Occipital lobe (tissue), 2 donors: Measurements from ENCODE around the gene SLC39A1. TPM values are rescaled to one million over a fixed set of nuclear protein-coding genes. Genes with fewer than 3 reads are reported as not detected.
"Not testable (repeated sequence)": the region's sequence is repeated elsewhere in the genome, so short reads cannot be mapped to it uniquely, and the experiment has no call there.

Source experiments
- DNase-seq: peaks from one replicate; lab custom pipeline; 2025; lab: John Stamatoyannopoulos, UW
- total RNA-seq: library from RNA; depleted of rRNA; stranded (reverse); fragments of >200 nt; gene quantifications from one replicate; pipeline ENCODE4 v1.2.3, GENCODE V29; 2014

SLC39A1 gene, protein sequence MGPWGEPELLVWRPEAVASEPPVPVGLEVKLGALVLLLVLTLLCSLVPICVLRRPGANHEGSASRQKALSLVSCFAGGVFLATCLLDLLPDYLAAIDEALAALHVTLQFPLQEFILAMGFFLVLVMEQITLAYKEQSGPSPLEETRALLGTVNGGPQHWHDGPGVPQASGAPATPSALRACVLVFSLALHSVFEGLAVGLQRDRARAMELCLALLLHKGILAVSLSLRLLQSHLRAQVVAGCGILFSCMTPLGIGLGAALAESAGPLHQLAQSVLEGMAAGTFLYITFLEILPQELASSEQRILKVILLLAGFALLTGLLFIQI
- 30.9 TPM for total RNA-seq

DNA sequence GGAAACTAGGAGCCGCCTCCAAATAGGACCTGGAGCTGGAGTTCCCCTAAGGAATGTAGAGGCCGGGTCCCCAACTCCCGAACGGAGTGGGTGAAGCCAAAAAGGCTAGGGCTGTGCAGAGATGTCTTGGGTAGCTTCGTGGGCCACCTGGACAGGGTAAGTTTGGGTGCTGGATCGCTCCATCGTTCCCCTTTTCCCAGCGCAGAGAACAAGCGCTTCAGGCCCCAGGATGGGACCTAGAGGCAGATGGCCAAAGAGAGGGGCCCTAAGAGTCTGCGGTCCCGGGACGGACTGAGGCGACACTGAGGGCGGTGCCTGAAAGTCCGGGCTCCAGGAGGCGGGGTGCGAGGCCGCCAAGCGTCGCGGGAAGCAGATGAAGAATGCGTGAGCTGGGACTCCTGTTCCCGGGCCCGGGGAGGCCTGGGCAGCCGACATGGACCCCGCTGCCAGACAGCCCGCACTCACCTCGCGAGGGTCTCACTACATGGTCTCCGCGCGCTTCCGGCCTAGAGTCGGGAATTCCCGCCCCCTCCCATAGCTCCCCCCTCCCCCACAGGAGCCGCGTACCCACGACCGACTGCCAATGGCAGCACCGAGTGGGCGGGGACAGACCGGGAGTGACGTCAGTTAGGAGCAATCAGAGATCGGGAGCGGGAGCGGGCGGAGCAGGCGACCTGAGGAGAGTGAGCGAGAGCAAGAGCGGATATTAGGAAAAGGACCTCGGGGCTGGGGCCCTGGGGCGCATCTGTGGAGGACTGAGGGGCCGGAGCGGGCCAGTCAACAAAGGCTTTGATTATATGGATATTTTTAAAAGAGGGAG, at the start of gene SLC39A1:
Gene SLC39A1, minus strand, starts transcription at position 508 of the 820 bp plus-strand sequence. CDS start 822 bp downstream, outside the sequence.
- peak; percentile 98 for DNase-seq

- not testable (repeated sequence) for DNase-seq
These were observed 49.2 kb upstream of the SLC39A1 start for GRCh38 chr1:154012543-154012942.

DNA sequence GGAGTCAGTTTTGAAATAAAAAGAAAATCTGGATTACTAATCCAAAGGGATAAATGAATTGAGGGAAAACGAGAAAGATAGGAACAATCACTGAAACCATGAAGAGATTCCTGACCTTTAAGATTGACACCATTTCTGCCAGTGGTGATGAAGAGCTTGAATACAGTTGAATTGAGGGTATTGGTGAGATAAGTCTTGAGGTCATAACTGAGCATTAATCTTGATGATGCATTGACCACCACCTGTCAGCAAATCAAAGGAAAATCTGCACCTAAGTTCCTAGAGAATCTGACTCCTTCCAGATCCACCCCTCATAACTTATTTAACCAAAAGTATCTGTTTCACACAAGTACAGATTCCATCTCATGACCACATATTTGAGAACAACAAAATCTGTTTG, 48.8 kb upstream of the SLC39A1 start:
- DNase-seq, result no peak

DNA sequence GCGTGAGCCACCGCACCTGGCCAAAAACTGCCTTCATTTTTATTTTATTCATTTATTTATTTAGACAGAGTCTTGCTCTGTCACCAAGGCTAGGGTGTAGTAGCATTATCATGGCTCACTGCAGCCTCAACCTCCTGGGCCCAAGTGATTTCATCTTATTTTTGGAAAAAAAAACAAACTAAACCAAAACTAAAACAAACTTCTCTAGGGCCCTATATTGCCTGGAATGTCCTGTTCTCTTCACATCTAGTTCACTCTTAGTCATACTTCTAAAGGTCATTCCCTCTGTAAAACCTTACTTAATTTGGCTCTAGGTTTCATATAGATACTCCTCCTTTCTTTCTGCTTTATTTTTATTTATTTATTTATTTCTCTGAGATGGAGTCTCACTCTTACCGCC, 42.8 kb upstream of the SLC39A1 start:
- DNase-seq, result no peak

DNA sequence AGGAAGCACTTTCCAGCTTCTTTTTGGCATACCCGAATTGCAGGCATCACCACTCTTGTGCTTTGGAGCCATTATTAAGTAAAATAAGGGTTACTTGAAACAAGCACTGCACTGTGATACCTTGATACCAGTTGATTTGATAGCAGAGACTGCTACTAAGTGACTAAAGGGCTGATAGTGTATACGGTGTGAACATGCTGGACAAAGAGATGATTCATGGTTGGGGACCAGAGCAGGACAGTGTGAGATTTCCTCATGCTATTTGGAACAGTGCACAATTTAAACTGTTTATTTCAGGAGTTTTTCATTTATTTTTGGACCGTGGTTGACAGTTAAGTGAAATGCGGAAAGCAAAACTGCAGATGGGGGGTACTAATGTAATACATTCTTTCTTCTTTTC, 37.1 kb upstream of the SLC39A1 start:
- no peak for DNase-seq

DNA sequence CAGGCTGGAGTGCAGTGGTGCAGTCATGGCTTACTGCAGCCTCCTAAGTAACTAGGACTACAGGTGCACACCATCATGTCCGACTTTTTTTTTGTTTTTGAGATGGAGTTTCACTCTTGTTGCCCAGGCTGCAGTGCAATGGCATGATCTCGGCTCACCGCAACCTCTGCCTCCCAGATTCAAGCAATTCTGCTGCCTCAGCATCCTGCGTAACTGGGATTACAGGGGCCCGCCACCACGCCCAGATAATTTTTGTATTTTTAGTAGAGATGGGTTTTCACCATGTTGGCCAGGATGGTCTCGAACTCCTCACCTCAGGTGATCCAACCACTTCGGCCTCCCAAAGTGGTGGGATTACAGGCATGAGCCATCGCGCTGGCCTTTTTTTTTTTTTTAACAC, 33.5 kb upstream of the SLC39A1 start:
- not testable (repeated sequence) for DNase-seq

DNA sequence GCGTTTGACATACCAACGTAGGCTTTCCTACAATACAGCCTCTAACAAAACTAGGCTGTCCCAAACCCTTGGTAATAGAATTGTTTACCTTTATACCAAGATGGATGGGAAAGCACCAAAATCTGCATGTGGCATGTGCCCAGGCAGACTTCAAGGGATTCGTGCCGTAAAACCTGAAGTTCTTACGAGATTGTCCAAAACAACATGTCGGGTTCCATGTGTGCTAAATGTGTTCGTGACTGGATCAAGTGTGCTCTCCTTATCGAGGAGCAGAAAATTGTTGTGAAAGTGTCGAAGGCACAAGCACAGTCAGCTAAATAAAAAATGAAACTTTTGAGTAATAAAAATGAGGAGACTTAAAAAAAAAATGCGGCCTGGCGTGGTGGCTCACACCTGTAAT, 32.3 kb upstream of the SLC39A1 start:
- no peak for DNase-seq

DNA sequence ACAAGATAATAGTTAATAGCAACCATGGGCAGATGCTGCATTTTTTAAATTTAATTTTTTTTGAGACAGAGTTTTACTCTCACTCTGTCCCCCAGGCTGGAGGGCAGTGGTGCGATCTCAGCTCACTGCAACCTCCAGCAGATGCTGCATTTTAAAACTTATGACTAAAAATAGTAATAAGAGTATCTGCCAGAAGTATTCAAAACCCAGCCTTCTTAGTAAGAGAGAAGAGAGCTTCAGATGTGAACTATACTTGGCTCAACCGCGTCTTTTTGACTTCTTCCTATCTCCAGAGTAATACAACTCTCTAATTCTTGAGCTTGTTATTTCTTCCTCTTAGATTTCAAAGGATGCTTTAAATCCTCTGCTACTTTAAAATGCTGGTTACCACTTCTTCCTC, 31.9 kb upstream of the SLC39A1 start:
- DNase-seq, result no peak

- no peak for DNase-seq
These were observed 28.5 kb upstream of the SLC39A1 start for GRCh38 chr1:153991806-153992205.

GRCh38 chr1:153991151-153991630, 27.9 kb upstream of the SLC39A1 start:
- DNase-seq, result no peak

GRCh38 chr1:153990468-153991150, 27.3 kb upstream of the SLC39A1 start, which contains the start of gene RPS27:
Gene RPS27 (plus strand): TSS chr1:153990762. CDS start chr1:153990797, 35 bp downstream.
- DNase-seq, result peak; percentile 84

GRCh38 chr1:153987621-153988020, 24.3 kb upstream of the SLC39A1 start:
- no peak for DNase-seq

GRCh38 chr1:153985941-153986761, 22.8 kb upstream of the SLC39A1 start, which contains the start of gene RAB13:
Gene RAB13 (minus strand): TSS chr1:153986339. CDS start chr1:153986236, 103 bp downstream.
- peak; percentile 34 for DNase-seq

GRCh38 chr1:153985341-153985912, 22.1 kb upstream of the SLC39A1 start:
- no peak for DNase-seq

GRCh38 chr1:153984123-153984894, 21.0 kb upstream of the SLC39A1 start:
- DNase-seq, result no peak

DNA sequence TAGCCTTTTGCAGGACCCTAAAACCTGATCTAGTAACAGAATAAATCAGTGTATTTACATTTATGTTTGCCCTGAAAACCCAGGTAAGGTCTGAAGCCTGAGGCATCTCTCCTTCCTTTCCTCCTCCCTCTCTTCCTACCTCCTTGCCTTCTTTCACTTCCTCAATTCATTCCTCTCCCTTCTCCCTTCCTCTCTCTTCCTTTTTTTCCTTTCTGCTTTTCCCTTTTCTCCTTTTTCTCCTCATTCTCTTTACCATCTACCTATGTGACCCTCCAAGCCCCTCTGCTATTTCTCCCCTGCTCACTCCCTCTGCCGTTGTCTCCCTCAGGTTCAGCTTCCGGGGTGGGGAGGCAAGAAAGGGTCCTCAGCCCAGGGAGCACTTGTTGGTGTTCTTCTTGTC, 18.4 kb upstream of the SLC39A1 start:
- not testable (repeated sequence) for DNase-seq

- not testable (repeated sequence) for DNase-seq
These were observed 15.8 kb upstream of the SLC39A1 start for GRCh38 chr1:153979091-153979490.

- no peak for DNase-seq
These were observed 15.1 kb upstream of the SLC39A1 start for GRCh38 chr1:153978274-153978909.
